ENCODE data around the gene ESRP2. TPM values are rescaled to one million over a fixed set of nuclear protein-coding genes. Genes with fewer than 3 reads are reported as not detected.

ESRP2 gene
- total RNA-seq, 1 donor from 2014 or later: 127 TPM

DNA sequence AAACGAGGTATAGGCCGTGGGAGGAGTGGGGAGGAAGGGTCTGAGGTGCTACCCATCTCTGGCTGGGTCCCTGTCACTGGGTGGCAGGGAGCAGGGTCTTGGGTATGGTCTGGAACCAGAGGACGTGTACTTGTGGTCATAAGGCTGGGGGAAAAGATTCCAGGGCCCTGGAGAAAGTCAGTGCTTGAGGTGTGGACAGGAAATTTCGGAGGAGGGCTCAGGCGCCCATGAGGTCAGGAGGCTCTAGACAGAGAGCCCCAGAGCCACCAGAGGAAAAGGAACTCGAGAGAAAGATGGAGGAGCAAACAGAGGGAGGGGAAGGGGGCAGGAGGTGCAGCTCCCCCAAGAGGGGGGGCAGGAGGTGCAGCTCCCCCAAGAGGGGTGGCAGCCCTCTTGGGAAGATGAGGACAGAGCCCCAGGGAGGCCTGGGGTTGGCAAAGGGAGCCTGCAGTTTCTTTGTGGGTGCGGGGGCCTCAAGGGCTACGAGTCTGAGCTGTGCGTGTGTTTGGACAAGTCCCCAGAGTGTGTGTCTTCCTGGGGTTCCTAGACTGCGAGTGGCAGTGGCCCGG, 27.7 kb upstream of the ESRP2 start:
- no peak for DNase-seq (ENCODE audit: low spot score)

DNA sequence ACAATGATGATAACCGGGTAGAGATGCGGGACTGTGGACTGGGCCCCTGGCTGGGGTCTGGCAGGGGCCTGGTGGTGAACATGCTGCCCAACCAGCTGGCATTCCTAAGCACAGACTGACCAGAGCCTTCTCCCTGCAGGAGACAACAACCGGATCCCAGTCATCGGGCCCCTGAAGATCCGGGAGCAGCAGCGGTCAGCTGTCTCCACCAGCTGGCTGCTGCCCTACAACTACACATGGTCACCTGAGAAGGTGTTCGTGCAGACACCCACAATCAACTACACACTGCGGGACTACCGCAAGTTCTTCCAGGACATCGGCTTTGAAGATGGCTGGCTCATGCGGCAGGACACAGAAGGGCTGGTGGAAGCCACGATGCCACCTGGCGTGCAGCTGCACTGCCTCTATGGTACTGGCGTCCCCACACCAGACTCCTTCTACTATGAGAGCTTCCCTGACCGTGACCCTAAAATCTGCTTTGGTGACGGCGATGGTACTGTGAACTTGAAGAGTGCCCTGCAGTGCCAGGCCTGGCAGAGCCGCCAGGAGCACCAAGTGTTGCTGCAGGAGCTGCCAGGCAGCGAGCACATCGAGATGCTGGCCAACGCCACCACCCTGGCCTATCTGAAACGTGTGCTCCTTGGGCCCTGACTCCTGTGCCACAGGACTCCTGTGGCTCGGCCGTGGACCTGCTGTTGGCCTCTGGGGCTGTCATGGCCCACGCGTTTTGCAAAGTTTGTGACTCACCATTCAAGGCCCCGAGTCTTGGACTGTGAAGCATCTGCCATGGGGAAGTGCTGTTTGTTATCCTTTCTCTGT, 23.3 kb upstream of the ESRP2 start:
- no peak for DNase-seq (ENCODE audit: low spot score)

DNA sequence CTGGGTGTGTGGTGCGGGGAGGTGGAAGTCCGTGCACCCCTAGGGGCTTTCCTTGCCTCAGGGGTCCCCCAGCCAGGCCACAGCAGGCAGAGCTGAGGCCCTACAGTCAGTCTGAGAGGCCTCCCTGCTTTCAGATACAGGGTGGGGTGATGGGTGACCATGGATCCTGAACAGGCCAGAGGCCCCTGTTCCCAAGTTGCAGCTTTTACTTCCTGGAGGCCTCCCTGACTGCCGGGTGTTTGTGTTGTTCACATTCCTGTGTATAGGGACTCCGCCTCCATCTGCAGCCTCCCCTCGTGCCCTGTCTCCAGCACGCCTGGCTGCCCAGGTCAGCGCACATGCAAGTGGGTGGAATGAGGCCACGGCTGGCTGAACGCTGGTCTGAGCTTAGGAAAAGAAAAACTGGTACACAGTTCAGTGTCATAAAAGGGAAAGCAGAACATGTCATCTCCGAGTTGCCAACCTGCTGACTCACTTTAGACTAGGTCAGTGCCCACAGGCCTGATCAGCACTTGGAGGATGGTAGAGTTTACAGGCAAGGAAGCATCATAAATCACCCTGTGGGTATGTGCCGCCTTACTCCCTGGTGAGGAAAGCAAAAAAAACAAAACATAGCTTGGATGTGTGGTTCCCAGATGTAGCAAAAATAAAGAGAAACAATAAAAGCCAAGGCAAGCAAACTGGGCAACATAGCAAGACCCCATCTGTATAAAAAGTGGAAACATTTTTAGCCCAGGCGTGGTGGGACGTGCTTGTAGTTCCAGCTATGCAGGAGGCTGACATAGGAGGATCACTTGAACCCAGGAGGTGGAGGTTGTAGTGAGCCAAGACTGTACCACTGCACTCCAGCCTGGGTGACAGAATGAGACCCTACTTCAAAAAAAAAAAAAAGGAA, 22.2 kb upstream of the ESRP2 start:
- DNase-seq (ENCODE audit: low spot score): peak; percentile 79

DNA sequence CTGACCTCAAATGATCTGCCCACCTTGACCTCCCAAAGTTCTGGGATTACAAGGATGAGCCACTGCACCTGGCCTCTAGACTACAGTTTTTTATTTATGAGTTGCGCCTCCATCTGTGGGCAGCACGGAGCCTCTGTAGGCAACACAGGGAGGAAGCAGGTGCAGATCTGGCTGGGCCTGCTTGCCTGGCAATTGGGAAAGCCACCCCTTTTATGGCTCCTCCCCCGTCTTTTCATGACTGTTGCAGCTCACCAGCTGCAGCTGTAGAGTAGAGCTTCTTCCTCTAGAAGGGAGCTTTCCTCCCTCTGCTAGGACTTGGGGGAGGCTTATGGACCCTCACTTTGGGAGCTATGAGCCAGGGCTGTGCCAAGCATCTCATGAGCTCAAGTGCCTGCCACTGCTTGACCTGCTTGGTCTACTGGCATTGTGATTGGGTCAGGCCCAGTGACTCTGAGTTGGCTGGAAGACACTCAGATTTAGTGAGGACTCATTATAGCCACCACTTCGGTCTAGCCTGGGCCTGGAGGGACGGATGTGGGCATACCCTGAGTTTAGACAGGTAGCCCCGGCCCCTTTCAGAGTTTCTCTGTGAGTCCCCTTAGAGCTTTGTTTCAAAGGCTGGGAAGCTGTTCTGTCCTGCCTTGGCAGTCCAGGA, 21.5 kb upstream of the ESRP2 start:
- DNase-seq (ENCODE audit: low spot score): no peak

DNA sequence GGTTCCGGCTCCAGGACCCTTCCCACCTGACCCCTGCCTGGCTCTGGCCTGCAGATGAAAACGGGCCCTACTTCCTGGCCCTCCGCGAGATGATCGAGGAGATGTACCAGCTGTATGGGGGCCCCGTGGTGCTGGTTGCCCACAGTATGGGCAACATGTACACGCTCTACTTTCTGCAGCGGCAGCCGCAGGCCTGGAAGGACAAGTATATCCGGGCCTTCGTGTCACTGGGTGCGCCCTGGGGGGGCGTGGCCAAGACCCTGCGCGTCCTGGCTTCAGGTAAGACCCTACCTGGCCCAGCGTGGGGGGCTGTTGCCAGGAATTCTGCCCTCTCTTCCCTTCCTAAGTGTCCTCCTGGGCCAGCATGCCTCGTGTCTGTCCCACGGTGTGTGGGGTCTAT, 19.8 kb upstream of the ESRP2 start:
- DNase-seq (ENCODE audit: low spot score): no peak

DNA sequence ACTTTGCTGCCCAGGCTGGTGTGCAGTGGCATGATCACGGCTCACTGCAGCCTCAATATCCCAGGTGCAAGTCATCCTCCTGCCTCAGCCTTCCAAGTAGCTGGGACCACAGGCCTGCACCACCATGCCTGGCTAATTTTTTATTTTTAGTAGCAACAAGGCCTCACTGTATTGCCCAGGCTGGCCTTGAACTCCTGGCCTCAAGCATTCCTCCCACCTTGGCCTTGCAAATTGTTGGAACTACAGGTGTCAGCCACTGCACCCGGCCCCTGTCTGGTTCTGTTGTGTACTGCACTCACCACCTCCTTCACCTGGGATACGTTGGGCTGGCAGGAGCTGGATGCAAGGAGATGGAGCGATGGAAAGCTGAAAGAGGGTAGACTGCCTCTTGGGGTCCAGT, 17.8 kb upstream of the ESRP2 start:
- no peak for DNase-seq (ENCODE audit: low spot score)

DNA sequence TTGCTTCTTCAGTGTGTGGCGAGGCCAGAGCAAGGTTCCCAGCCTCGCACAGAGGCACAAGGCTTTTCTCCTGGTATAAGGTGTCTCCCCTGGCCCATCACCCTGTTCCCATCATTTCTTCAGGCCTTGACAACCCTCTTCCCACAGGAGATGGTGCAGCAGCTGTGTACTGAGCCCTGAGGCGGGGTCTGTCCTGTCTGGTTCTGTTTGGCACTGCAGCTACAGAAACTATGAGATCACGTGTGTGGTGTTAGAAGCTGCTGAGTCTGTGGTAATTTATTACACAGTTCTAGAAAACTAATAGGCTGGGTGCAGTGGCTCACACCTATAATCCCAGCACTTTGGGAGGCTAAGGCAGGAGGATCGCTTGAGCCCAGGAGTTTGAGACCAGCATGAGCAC, 16.5 kb upstream of the ESRP2 start:
- DNase-seq (ENCODE audit: low spot score): no peak

DNA sequence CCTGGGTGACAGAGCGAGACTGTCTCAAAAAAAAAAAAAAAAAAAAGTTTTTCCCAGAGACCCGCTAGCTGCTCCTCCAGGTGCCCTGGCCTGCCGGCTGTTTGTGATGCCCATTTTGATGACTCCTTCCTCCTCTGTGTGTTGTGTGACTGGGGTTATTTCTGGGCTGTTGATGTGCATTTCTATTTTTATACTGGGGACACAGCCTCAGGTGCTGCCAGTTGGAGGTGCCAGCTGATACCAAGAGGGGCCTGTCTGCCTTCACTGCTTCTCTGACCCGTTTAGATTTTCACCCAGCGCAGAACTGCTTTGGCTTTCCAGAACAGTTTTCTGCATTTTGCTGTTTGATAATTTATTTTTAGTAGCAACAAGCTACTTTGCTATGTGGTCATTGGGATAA, 15.9 kb upstream of the ESRP2 start:
- DNase-seq (ENCODE audit: low spot score): no peak

DNA sequence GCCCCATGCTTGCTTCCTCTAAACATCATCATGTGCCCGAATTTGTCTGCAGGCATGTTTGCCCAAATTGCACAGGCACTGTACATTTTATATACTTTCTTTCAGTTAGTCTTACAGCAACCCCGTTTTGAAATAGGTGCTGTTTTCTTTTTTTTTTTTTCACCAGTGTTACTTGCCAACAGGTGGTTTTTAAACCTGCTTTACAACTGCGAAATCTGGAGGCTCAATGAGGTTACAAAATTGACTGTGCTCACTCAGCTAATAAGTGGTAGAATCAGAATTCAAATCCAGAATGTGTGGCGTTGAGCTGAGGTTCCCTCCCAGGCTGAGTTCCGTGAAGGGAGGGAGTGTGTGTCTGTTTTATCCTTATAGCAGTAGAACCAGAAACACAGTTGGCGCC, 15.0 kb upstream of the ESRP2 start:
- no peak for DNase-seq (ENCODE audit: low spot score)

DNA sequence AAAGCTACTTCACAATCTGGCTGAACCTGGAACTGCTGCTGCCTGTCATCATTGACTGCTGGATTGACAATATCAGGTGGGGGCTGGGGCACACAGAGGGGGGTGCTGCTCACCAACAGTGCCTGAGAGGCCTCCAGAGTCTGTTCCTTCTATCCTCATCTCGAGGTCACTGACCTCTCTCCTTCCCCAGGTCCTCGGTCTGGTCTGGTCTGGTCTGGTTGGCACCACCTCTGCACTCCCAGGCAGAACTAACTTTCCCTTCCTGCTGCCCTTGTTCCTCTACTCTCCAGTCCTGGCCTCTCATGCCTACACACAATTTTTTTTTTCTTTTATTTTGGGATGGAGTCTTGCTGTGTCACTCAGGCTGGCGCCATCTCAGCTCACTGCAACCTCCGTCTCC, 13.4 kb upstream of the ESRP2 start:
- no peak for DNase-seq (ENCODE audit: low spot score)

DNA sequence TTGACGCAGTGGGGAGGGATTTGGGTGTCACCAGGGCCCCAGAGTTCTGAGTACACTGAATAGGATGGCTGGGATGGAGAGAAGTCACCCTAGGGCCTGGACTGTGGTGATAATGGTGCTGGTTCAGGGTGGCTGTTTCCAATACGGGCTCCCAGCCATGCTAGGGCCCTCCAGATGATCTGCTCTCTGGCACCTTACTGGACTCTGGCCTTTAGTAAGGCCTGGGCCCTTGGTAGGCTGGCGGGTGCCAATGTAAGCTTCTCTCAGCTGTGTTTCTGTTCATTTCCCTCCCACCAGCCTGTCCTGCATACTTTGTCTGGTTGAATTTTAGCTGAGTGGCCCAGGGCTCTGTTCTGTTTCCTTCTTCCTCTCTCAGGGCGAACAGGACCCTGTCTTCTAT, 12.0 kb upstream of the ESRP2 start:
- DNase-seq (ENCODE audit: low spot score): no peak

DNA sequence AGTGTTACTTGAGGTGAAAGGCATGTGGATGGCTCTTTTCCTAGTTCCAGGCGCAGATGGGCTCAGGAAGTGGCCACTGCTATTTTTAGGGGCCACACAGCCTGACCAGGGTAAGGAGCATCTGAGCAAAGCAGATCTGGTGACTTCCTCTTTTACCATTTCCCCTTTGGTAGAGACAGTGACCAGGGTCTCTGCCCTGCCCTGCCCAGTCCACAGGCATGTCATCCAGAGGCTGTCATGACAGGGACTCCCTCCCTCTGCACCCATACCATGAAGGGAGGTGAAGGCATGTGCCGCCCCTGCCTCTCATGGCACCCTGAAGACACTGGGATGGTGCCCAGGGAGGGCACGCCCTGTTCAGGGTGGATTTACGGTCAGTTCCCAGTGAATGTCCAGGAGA, 11.5 kb upstream of the ESRP2 start:
- DNase-seq (ENCODE audit: low spot score): no peak

DNA sequence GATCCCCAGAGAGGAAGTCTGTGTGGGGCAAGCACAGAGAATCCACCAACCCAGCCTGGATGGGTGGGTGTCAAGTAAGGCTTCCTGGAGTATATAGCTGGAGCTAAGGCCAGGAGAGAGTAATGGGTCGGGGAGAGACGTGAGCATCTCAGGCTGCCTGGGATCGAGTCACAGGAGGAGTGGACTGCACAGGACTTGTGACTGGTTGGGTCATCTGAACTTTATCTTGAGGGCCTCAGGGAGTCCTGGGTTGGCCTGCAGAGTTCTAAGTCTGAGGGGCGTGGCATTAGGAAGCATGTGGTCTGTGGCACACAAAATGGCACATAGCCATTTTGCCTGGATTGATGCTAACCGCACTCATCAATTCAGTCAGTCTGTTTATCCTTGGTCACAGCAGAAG, 10.7 kb upstream of the ESRP2 start:
- no peak for DNase-seq (ENCODE audit: low spot score)

DNA sequence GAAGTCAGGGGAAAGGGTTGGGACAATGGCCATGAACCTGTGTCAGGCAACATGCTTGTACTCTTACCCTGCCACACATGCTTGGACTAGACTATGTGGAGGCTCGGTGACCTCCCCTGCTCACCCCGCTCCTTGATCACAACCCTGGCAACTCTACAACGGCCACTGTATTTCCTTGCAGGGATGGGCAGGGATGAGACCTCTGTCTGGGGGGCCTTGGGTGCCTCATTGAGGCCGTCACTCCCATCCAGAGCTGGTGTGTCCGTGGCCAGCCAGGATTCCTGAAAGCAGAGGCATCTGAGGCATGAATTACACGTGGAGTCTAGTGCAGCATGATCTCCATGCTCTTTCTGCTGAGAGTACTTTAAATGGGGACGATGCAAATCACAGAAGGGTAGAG, 10.2 kb upstream of the ESRP2 start:
- no peak for DNase-seq (ENCODE audit: low spot score)

DNA sequence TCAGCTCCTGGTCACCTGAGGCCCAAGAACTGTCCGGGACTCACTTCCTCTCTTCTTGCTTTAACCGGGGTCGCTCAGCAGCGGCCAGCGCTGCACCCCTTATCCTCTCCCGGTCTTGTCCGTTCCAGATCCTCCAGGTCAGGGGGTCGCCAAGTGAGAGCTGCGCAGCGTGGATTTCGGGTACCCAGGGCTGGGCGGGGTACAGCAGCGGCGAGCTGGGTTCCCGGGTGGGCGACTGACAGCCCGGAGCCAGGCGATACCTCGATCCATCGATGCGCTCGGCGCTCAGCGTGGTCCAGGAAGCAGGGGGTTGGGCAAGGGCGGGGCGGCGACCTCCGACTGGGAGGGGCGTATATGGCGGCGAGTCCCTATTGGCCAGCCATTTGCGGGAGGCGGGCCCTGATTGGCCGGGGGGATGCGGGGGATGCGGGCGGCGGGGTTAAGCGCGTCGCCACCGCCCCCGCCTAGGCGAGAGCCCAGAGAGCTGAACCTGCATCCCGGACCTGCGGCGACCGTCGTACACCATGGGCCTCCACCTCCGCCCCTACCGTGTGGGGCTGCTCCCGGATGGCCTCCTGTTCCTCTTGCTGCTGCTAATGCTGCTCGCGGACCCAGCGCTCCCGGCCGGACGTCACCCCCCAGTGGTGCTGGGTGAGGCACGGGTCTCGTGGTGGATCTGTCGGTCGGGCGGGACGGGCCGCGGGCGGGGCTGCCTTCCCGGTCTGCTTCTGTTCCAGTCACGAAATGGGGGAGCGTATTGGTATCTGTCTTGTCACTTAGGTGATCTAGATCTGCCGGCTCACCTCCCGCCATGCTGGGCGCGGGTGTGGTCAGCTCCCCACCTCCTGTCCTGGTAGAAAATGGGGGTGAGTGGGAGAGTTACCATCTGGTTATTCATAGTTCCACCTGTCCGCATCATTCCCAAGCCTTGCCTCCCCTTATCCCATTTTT, 9.3 kb upstream of the ESRP2 start, which contains the start of gene PLA2G15:
Gene PLA2G15 (plus strand): TSS at position 471 of the 951 bp plus-strand sequence. CDS start 54 bp downstream, at position 525.
- peak; percentile 98 for DNase-seq (ENCODE audit: low spot score)

DNA sequence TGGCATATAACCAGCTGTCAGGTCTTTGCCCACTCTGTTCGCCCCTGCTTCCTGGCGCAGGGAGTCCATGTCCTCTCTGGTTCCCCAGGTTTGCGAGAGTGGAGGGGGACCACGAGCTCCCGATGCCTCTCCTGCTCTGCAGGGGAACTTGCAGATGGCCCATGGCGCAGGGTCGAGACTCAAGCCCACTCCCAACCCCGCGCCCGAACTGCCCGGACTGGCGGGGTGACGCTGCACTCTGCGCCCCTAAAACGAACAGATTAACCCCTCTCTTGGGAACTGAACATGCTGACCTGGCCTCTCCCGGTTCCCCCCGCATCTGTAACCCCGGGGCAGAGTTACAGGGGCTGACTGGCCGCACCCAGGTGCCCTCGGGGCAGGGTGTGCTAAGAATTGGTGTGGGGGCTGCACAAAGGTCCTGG, 8.6 kb upstream of the ESRP2 start:
- no peak for DNase-seq (ENCODE audit: low spot score)

DNA sequence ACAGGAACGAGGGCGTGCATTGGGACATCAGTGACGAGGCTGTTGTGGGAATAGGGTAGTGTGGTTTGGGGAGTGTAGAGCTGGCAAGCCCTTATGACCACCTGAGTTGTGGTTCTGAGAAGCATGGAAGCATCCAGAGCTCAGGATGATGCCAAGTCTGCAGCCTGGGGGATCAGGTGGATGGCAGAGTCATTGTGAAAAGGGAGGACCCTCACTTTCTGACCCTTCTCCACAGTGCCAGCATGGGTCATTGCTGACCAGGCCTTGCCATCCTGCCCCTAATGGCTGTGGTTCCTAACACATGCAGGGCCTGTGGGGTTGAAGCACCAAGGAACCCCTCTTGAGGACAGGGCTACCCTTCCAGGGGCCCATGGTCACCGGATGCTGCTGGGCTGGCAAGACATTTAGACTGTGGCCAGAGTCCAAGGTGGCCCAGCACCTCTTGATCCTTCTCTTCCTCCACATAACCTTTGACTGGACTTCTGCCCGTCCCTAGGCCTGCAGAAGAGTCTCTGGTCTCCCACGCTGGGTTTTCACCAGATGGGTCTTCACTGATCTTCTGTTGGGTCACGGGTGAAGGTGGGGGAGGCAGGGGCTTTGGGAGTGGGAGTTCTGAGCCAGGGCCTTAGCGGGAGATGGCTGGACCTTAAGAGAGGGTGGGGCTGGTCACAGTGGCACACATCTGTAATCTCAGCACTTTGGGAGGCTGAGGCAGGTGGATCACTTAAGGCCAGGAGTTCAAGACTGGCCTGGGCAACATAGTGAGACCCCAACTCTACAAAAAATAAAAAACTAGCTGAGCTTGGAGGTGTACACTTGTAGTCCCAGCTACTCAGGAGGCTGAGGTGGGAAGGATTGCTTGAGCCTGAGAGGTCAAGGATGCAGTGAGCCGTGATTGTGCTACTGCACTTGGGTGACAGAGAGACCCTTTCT, 7.3 kb upstream of the ESRP2 start:
- no peak for DNase-seq (ENCODE audit: low spot score)

DNA sequence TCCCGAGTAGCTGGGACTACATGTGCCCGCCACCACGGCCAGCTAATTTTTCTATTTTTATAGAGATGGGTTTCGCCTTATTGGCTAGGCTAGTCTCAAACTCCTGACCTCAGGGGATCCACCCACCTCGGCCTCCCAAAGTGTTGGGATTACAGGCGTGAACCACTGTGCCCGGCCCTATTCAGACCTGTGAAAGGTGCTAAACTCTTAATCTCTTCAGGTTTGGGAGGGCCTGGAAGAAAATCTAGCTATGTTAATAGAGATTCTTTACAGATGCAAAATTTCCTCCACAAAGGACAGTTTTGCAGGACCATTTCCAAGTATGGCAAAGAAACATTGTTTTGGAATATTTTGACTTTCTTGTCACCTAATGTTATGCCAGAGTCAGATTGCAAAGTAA, 6.2 kb upstream of the ESRP2 start:
- no peak for DNase-seq (ENCODE audit: low spot score)

DNA sequence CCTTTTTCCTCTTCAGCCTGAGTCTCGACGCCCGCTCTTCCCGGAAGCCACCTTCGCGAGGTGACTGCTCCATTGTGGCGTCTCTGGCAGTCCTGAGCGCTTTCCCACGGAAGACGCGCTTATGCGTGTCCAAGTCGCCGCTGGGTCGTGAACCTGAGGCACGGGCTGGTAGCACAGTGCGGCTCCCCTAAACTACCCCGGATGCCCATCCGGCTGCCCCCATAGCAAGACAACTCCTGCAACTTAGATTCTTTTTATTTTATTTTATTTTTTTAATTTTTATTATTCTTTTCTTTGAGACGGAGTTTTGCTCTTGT, 2.1 kb upstream of the ESRP2 start:
- no peak for DNase-seq (ENCODE audit: low spot score)
